DLD1 (cell line): ENCODE results near the gene M6PR.

Source experiments
- in situ Hi-C: cut with HindIII; loops from 2 replicates; pipeline ENCODE4 v1.10.0; 2017; ENCODE audit warnings: low sequenced_read_pairs

The M6PR gene

GRCh38 chr12:8949342-8950220, at the start of gene M6PR:
TSS of gene M6PR (minus strand) at chr12:8949645. CDS start at chr12:8946404, 3,241 bp downstream.
- in situ Hi-C loops, result no loop called here

- in situ Hi-C loops, result no loop called here
Observed at GRCh38 chr12:8996682-8997405, 47.4 kb upstream of the M6PR start.

- in situ Hi-C loops, result no loop called here
Observed at GRCh38 chr12:8995021-8995775, 45.8 kb upstream of the M6PR start.

GRCh38 chr12:8993827-8994226, 44.4 kb upstream of the M6PR start:
- in situ Hi-C loops, result no loop called here

GRCh38 chr12:8991371-8992345, 42.2 kb upstream of the M6PR start:
- in situ Hi-C loops, result no loop called here

- in situ Hi-C loops, result no loop called here
Observed at GRCh38 chr12:8989413-8989812, 40.0 kb upstream of the M6PR start, which contains the start of gene KLRG1. TSS of gene KLRG1 (plus strand) at chr12:8989546. CDS start at chr12:8989636, 90 bp downstream.

GRCh38 chr12:8987685-8988084, 38.2 kb upstream of the M6PR start:
- in situ Hi-C loops, result no loop called here

GRCh38 chr12:8987163-8987562, 37.7 kb upstream of the M6PR start:
- in situ Hi-C loops, result no loop called here

- in situ Hi-C loops, result no loop called here
Observed at GRCh38 chr12:8985213-8985754, 35.8 kb upstream of the M6PR start.

GRCh38 chr12:8980137-8980536, 30.7 kb upstream of the M6PR start:
- in situ Hi-C loops, result no loop called here

- in situ Hi-C loops, result no loop called here
Observed at GRCh38 chr12:8970432-8970831, 21.0 kb upstream of the M6PR start.

- in situ Hi-C loops, result no loop called here
Observed at GRCh38 chr12:8969861-8970411, 20.5 kb upstream of the M6PR start.

- in situ Hi-C loops, result no loop called here
Observed at GRCh38 chr12:8968761-8969160, 19.3 kb upstream of the M6PR start.

- in situ Hi-C loops, result no loop called here
Observed at GRCh38 chr12:8960176-8960575, 10.7 kb upstream of the M6PR start.

- in situ Hi-C loops, result no loop called here
Observed at GRCh38 chr12:8958066-8958465, 8.6 kb upstream of the M6PR start.

GRCh38 chr12:8957561-8957960, 8.1 kb upstream of the M6PR start:
- in situ Hi-C loops, result no loop called here

GRCh38 chr12:8956772-8957171, 7.3 kb upstream of the M6PR start:
- in situ Hi-C loops, result no loop called here

- in situ Hi-C loops, result no loop called here
Observed at GRCh38 chr12:8956073-8956472, 6.6 kb upstream of the M6PR start.

GRCh38 chr12:8953773-8954402, 4.4 kb upstream of the M6PR start:
- in situ Hi-C loops, result no loop called here
